NB4 (cell line): ENCODE measurements around the gene MAML2.

ENCODE experiments used
- MYC ChIP-seq: IDR thresholded peaks from 2 replicates; pipeline ENCODE4 v1.6.1; 2011; ENCODE audit warnings: low read depth, low read length
- POLR2A ChIP-seq: IDR thresholded peaks from 2 replicates; pipeline ENCODE4 v1.6.1; 2011; ENCODE audit warnings: mild to moderate bottlenecking; ENCODE audit not compliant: insufficient read length; ENCODE audit errors: extremely low read depth
- TF ChIP-seq, protein P1 (sequence below): IDR thresholded peaks from one replicate; pipeline ENCODE4 v1.5.1; 2012; ENCODE audit warnings: low read depth, low read length
- TF ChIP-seq, protein P2 (sequence below): IDR thresholded peaks from 2 replicates; pipeline ENCODE4 v1.6.1; 2011; ENCODE audit warnings: low read depth, low read length

DNA sequence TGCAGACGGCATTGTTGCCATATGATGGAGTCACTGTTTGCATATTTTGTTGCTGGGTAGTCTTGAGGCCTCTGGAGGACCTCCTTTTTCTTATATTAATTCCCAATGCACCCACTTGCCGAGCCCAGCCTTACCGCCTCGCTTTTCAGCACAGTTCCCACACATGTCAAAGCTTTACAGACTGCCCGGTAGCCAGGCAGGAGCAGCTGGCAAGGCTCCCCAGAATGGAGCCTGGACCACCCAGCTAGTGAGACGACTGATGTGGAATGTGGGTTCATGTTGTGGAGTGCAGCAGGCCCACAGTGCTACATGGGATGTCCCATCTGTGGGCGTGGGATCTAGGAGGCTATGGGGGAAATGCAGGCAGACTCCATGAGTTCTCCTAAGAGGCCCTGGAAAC, 319.7 kb downstream of the MAML2 start:
- TF ChIP-seq POLR2A (no peak), MYC (no peak)
- TF ChIP-seq, protein P1, sequence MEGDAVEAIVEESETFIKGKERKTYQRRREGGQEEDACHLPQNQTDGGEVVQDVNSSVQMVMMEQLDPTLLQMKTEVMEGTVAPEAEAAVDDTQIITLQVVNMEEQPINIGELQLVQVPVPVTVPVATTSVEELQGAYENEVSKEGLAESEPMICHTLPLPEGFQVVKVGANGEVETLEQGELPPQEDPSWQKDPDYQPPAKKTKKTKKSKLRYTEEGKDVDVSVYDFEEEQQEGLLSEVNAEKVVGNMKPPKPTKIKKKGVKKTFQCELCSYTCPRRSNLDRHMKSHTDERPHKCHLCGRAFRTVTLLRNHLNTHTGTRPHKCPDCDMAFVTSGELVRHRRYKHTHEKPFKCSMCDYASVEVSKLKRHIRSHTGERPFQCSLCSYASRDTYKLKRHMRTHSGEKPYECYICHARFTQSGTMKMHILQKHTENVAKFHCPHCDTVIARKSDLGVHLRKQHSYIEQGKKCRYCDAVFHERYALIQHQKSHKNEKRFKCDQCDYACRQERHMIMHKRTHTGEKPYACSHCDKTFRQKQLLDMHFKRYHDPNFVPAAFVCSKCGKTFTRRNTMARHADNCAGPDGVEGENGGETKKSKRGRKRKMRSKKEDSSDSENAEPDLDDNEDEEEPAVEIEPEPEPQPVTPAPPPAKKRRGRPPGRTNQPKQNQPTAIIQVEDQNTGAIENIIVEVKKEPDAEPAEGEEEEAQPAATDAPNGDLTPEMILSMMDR, result no peak
- TF ChIP-seq, protein P2, sequence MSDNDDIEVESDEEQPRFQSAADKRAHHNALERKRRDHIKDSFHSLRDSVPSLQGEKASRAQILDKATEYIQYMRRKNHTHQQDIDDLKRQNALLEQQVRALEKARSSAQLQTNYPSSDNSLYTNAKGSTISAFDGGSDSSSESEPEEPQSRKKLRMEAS, result no peak
